ENCODE measurements around the gene TDG.

DNA sequence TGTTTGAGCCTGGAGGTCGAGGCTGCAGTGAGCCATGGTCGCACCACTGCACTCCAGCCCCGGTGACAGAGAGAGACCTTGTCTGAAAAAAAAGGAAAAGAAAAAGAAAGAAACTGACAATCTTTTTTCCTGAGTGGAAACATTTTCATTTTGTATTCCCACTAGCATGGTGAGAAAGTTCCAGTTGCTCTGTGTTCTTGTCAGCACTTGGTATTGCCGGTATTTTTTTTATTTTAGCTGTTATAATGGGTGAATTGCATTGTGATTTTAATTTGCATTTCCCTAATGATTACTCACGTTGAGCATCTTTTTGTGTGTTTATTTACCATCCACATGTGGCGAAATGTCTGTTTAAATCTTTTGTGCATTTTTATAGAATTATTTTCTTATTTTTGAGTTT, 58.7 kb downstream of the TDG start:
- TF ChIP-seq, protein P1, sequence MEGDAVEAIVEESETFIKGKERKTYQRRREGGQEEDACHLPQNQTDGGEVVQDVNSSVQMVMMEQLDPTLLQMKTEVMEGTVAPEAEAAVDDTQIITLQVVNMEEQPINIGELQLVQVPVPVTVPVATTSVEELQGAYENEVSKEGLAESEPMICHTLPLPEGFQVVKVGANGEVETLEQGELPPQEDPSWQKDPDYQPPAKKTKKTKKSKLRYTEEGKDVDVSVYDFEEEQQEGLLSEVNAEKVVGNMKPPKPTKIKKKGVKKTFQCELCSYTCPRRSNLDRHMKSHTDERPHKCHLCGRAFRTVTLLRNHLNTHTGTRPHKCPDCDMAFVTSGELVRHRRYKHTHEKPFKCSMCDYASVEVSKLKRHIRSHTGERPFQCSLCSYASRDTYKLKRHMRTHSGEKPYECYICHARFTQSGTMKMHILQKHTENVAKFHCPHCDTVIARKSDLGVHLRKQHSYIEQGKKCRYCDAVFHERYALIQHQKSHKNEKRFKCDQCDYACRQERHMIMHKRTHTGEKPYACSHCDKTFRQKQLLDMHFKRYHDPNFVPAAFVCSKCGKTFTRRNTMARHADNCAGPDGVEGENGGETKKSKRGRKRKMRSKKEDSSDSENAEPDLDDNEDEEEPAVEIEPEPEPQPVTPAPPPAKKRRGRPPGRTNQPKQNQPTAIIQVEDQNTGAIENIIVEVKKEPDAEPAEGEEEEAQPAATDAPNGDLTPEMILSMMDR (IDR thresholded peaks at IDR 0.05) = no peak
- no peak for TF ChIP-seq POLR2A (IDR thresholded peaks at IDR 0.05)

Data from esophagus squamous epithelium (tissue), 4 donors.